Chondrocyte (in vitro differentiated cells): ENCODE measurements around the gene TMEM213. TPM values are rescaled to one million over a fixed set of nuclear protein-coding genes. Genes with fewer than 3 reads are reported as not detected.

ENCODE experiments used
- DNase-seq: peaks from one replicate; pipeline ENCODE4 v3.0.0; 2021; ENCODE audit warnings: mixed read lengths, low spot score
- H3K27ac Mint-ChIP-seq: one replicate; pipeline ENCODE4 v1.8.0; 2021; ENCODE audit warnings: mild to moderate bottlenecking, moderate library complexity, mixed read lengths; ENCODE audit not compliant: unreplicated experiment
- H3K27me3 Mint-ChIP-seq: 2 replicates; pipeline ENCODE4 v1.8.0; 2021; ENCODE audit warnings: low read depth, mixed read lengths
- H3K36me3 Mint-ChIP-seq: 2 replicates; pipeline ENCODE4 v1.8.0; 2021; ENCODE audit warnings: low read depth, mixed read lengths
- H3K4me1 Mint-ChIP-seq: 2 replicates; pipeline ENCODE4 v1.8.0; 2021; ENCODE audit warnings: low read depth, mild to moderate bottlenecking, mixed read lengths
- H3K4me3 Mint-ChIP-seq: one replicate; pipeline ENCODE4 v1.8.0; 2021; ENCODE audit warnings: mild to moderate bottlenecking, moderate library complexity, mixed read lengths; ENCODE audit not compliant: unreplicated experiment
- H3K9me3 Mint-ChIP-seq: 2 replicates; pipeline ENCODE4 v1.8.0; 2021; ENCODE audit warnings: low read depth, mixed read lengths
- long read RNA-seq: library from polyadenylated mRNA; stranded (forward); transcript quantifications from one replicate; pipeline ENCODE4 v2.0.0, GENCODE V29; 2021
- total RNA-seq: library from RNA; stranded (reverse); gene quantifications from 3 replicates; pipeline ENCODE4 v1.2.1, GENCODE V29; 2021
- TF ChIP-seq, protein P1 (sequence below): fragments of 200-600 bp; sonication (generic); IDR thresholded peaks from 2 replicates; pipeline ENCODE4 v1.5.0; 2021; ENCODE audit warnings: antibody characterized with exemption, mild to moderate bottlenecking, moderate library complexity

Gene TMEM213
- not detected in 3 replicates for total RNA-seq
- long read RNA-seq, result 0 reads

- no peak for DNase-seq
- Mint-ChIP-seq H3K4me1 (peaks cover 4% of the 10 kb centered on the region), H3K4me3 (no peak within 1 kb of the TSS), H3K36me3 (peaks cover 2% of the 10 kb centered on the region), H3K9me3 (no peaks in the 10 kb centered on the region), H3K27ac (no peak within 1 kb of the TSS), H3K27me3 (peaks cover 21% of the 10 kb centered on the region)
- TF ChIP-seq, protein P1, sequence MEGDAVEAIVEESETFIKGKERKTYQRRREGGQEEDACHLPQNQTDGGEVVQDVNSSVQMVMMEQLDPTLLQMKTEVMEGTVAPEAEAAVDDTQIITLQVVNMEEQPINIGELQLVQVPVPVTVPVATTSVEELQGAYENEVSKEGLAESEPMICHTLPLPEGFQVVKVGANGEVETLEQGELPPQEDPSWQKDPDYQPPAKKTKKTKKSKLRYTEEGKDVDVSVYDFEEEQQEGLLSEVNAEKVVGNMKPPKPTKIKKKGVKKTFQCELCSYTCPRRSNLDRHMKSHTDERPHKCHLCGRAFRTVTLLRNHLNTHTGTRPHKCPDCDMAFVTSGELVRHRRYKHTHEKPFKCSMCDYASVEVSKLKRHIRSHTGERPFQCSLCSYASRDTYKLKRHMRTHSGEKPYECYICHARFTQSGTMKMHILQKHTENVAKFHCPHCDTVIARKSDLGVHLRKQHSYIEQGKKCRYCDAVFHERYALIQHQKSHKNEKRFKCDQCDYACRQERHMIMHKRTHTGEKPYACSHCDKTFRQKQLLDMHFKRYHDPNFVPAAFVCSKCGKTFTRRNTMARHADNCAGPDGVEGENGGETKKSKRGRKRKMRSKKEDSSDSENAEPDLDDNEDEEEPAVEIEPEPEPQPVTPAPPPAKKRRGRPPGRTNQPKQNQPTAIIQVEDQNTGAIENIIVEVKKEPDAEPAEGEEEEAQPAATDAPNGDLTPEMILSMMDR, result no peak
Observed at GRCh38 chr7:138797715-138798320, at the start of gene TMEM213, which contains the start of gene ATP6V0A4. Gene TMEM213 (plus strand): TSS chr7:138797994. CDS start chr7:138798105, 111 bp downstream. Gene ATP6V0A4 (minus strand): TSS chr7:138798196. CDS start chr7:138771247, 26,949 bp downstream.

GRCh38 chr7:138748666-138749065, 49.1 kb upstream of the TMEM213 start:
- H3K27ac Mint-ChIP-seq, result no peak overlapping the region
- no peaks in the 10 kb centered on the region for H3K36me3 Mint-ChIP-seq
- no peak for DNase-seq
- no peaks in the 10 kb centered on the region for H3K4me1 Mint-ChIP-seq
- no peaks in the 10 kb centered on the region for H3K9me3 Mint-ChIP-seq
- TF ChIP-seq, protein P1, result no peak
- peaks cover 13% of the 10 kb centered on the region for H3K27me3 Mint-ChIP-seq
- no peak overlapping the region for H3K4me3 Mint-ChIP-seq

DNA sequence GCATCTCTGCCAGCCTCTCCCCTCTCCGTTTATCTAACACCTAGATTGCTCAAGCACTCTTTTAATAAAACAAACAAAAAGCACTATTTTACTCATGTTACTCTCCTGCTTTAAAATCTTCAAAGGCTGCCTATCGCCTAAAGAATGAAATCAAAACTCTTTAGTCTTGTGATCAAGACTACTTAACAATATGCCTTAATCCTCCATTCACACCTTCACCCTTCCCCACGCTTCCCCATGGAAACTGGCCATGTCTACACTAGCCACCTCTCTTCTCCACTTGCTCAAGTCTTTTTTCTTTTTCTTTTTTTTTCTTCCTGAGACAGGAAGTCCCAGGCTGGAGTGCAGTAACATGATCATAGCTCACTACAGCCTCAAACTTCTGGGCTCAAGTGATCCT, 47.8 kb upstream of the TMEM213 start:
- no peaks in the 10 kb centered on the region for H3K36me3 Mint-ChIP-seq
- no peak for DNase-seq
- no peak overlapping the region for H3K4me3 Mint-ChIP-seq
- no peak overlapping the region for H3K27ac Mint-ChIP-seq
- H3K9me3 Mint-ChIP-seq, result no peaks in the 10 kb centered on the region
- TF ChIP-seq, protein P1, result no peak
- no peaks in the 10 kb centered on the region for H3K4me1 Mint-ChIP-seq
- peaks cover 13% of the 10 kb centered on the region for H3K27me3 Mint-ChIP-seq

- H3K9me3 Mint-ChIP-seq, result no peaks in the 10 kb centered on the region
- H3K27ac Mint-ChIP-seq, result no peak overlapping the region
- H3K36me3 Mint-ChIP-seq, result no peaks in the 10 kb centered on the region
- H3K4me1 Mint-ChIP-seq, result peaks cover 3% of the 10 kb centered on the region
- TF ChIP-seq, protein P1, result no peak
- no peak for DNase-seq
- H3K27me3 Mint-ChIP-seq, result peaks cover 13% of the 10 kb centered on the region
- H3K4me3 Mint-ChIP-seq, result no peak overlapping the region
Observed at GRCh38 chr7:138750473-138750872, 47.3 kb upstream of the TMEM213 start.

DNA sequence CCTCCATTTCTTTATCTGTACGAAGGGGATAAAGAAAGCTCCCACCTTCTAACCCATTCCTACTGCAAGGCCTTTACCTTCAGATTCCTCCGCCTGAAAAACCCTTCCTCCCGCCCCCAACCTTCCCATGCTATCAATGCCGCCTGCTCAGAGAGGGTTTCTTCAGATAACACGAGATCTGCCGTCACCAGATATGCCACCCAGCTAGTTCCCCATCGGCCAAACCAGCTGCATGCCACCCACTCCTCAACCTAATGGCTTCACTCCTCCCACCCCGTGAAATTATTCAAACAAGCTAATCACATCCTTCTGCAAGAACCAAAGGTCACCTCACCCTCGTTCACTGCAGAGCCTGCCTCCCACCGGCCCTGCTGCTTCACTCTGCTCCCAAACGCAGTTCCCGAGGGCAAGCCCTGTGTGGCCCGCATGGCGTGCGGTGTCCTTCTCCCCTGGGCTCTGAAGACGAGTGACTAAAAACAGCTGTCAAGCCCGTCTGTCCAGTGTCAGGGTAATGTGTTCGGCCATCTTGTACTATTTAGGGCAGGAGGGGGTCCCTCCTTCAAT, 46.8 kb upstream of the TMEM213 start:
- H3K27ac Mint-ChIP-seq, result no peak overlapping the region
- no peaks in the 10 kb centered on the region for H3K36me3 Mint-ChIP-seq
- no peak for DNase-seq
- peaks cover 9% of the 10 kb centered on the region for H3K4me1 Mint-ChIP-seq
- TF ChIP-seq, protein P1, result no peak
- H3K27me3 Mint-ChIP-seq, result peaks cover 13% of the 10 kb centered on the region
- H3K4me3 Mint-ChIP-seq, result no peak overlapping the region
- no peaks in the 10 kb centered on the region for H3K9me3 Mint-ChIP-seq
